Hepatocyte (in vitro differentiated cells): ENCODE results near the gene RNF130. TPM values are rescaled to one million over a fixed set of nuclear protein-coding genes. Genes with fewer than 3 reads are reported as not detected.

Source experiments
- DNase-seq: peaks from one replicate; pipeline ENCODE4 v3.0.0-alpha.2; 2016; ENCODE audit warnings: low spot score
- H2AFZ ChIP-seq: fragments of 200-600 bp; sonication (generic); 2 replicates; pipeline ENCODE4 v1.6.0; 2016; ENCODE audit warnings: antibody characterized with exemption, mild to moderate bottlenecking
- H3K27ac ChIP-seq: fragments of 200-600 bp; sonication (generic); 2 replicates; pipeline ENCODE4 v1.5.1; 2016; ENCODE audit warnings: mild to moderate bottlenecking
- H3K27me3 ChIP-seq: fragments of 200-600 bp; sonication (generic); 2 replicates; pipeline ENCODE4 v1.6.1; 2016
- H3K36me3 ChIP-seq: fragments of 200-600 bp; sonication (generic); replicated peaks from 2 replicates; pipeline ENCODE4 v1.5.1; 2016; ENCODE audit warnings: low read depth; ENCODE audit not compliant: insufficient read depth
- H3K4me1 ChIP-seq: fragments of 200-600 bp; sonication (generic); 2 replicates; pipeline ENCODE4 v1.5.1; 2016; ENCODE audit warnings: mild to moderate bottlenecking, moderate library complexity; ENCODE audit not compliant: insufficient read depth
- H3K4me2 ChIP-seq: fragments of 200-600 bp; sonication (generic); 2 replicates; pipeline ENCODE4 v1.6.0; 2016
- H3K4me3 ChIP-seq: fragments of 200-600 bp; sonication (generic); 2 replicates; pipeline ENCODE4 v1.5.1; 2016; ENCODE audit warnings: mild to moderate bottlenecking
- H3K79me2 ChIP-seq: fragments of 200-600 bp; sonication (generic); 2 replicates; pipeline ENCODE4 v1.6.0; 2017; ENCODE audit warnings: mild to moderate bottlenecking
- H3K9me2 ChIP-seq: fragments of 200-600 bp; sonication (generic); replicated peaks from 2 replicates; pipeline ENCODE4 v1.6.0; 2017; ENCODE audit warnings: mild to moderate bottlenecking; ENCODE audit not compliant: insufficient read depth
- H3K9me3 ChIP-seq: fragments of 200-600 bp; sonication (generic); 2 replicates; pipeline ENCODE4 v1.5.1; 2016; ENCODE audit warnings: low read depth, mild to moderate bottlenecking
- H4K20me1 ChIP-seq: fragments of 200-600 bp; sonication (generic); 2 replicates; pipeline ENCODE4 v1.6.0; 2016; ENCODE audit warnings: mild to moderate bottlenecking; ENCODE audit not compliant: insufficient read depth, poor library complexity, severe bottlenecking
- EZH2 ChIP-seq: fragments of 200-600 bp; sonication (generic); IDR thresholded peaks from 2 replicates; pipeline ENCODE4 v1.6.1; 2016; ENCODE audit warnings: antibody characterized with exemption, mild to moderate bottlenecking, borderline replicate concordance
- EZH2phosphoT487 ChIP-seq: fragments of 200-600 bp; sonication (generic); IDR thresholded peaks from one replicate; pipeline ENCODE4 v1.6.1; 2018; ENCODE audit warnings: antibody characterized with exemption, mild to moderate bottlenecking, low read depth, moderate library complexity; ENCODE audit not compliant: unreplicated experiment, severe bottlenecking
- WGBS: methylation state at CpG from one replicate; pipeline ENCODE4 v1.1.6; 2016; ENCODE audit warnings: low lambda C conversion rate; ENCODE audit errors: missing lambda C conversion rate; 5-methylcytosine and 5-hydroxymethylcytosine counted together
- polyA plus RNA-seq: library from polyadenylated mRNA; unstranded; fragments of >200 nt; fragmentation: Nextera tagmentation; extraction: Ambion mirVana; gene quantifications from 2 replicates; pipeline ENCODE4 v1.2.1, GENCODE V29; 2016
- total RNA-seq: library from RNA; depleted of rRNA; stranded (reverse); fragments of >200 nt; gene quantifications from 2 replicates; pipeline ENCODE4 v1.2.3, GENCODE V29; 2014
- TF ChIP-seq, protein P1 (sequence below): fragments of 200-600 bp; sonication (generic); IDR thresholded peaks from 2 replicates; pipeline ENCODE4 v1.5.1; 2016; ENCODE audit warnings: antibody characterized with exemption, mild to moderate bottlenecking; ENCODE audit not compliant: poor library complexity

RNF130 gene
- total and polyA plus RNA-seq, 2 experiments from 2014 or later = 42.4 to 64.9 TPM

DNA sequence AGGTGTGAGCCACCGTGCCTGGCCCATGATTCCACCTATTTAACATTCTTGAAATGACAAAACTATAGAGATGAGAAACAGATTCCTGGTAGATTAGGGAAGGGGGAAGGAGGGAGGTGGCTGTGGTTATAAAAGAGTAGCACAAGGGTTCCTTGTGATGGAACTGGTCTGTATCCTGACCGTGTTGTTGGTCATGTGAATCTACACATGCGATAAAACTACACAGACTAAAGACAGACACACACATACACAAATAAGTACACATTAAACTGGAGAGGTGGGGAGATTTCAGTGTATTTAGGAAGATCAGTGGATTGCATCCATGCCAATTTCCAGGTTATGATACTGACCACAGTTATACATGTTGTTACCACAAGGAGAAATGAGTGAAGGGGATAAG is 60.9 kb downstream of the RNF130 start:
- H3K9me2 ChIP-seq = no peaks in the 10 kb centered on the region
- no peak overlapping the region for H3K27ac ChIP-seq
- TF ChIP-seq EZH2 (no peak), EZH2phosphoT487 (no peak)
- TF ChIP-seq, protein P1, sequence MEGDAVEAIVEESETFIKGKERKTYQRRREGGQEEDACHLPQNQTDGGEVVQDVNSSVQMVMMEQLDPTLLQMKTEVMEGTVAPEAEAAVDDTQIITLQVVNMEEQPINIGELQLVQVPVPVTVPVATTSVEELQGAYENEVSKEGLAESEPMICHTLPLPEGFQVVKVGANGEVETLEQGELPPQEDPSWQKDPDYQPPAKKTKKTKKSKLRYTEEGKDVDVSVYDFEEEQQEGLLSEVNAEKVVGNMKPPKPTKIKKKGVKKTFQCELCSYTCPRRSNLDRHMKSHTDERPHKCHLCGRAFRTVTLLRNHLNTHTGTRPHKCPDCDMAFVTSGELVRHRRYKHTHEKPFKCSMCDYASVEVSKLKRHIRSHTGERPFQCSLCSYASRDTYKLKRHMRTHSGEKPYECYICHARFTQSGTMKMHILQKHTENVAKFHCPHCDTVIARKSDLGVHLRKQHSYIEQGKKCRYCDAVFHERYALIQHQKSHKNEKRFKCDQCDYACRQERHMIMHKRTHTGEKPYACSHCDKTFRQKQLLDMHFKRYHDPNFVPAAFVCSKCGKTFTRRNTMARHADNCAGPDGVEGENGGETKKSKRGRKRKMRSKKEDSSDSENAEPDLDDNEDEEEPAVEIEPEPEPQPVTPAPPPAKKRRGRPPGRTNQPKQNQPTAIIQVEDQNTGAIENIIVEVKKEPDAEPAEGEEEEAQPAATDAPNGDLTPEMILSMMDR = no peak
- H3K4me1 ChIP-seq = peaks cover 3% of the 10 kb centered on the region
- H3K9me3 ChIP-seq = no peaks in the 10 kb centered on the region
- H4K20me1 ChIP-seq = no peaks in the 10 kb centered on the region
- H3K4me2 ChIP-seq = no peak overlapping the region
- no peaks in the 10 kb centered on the region for H3K27me3 ChIP-seq
- H2AFZ ChIP-seq = no peak overlapping the region
- no peak for DNase-seq
- 87% methylated on average over 3 of the region's 3 CpGs for WGBS
- no peak overlapping the region for H3K4me3 ChIP-seq
- H3K36me3 ChIP-seq = no peaks in the 10 kb centered on the region
- H3K79me2 ChIP-seq = no peaks in the 10 kb centered on the region

DNA sequence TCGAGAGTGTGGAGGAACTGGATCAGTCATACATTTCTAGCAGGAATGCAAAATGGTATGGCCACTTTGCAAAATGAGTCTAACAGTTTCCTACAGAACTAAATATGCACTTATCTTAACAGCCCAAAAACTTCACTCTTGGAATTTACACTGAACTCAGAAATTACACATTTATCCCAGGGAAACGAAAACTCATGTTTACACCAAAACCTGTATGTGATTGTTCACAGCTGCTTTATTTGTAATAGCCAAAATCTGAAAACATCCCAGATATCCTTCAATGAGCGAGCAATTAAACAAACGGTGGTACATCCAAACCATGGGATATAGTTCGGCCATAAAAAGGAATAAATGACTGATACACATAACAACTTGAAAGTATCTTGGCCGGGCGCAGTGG is 62.0 kb downstream of the RNF130 start:
- WGBS = 85% methylated on average over 7 of the region's 7 CpGs
- DNase-seq = no peak
- no peak overlapping the region for H3K27ac ChIP-seq

DNA sequence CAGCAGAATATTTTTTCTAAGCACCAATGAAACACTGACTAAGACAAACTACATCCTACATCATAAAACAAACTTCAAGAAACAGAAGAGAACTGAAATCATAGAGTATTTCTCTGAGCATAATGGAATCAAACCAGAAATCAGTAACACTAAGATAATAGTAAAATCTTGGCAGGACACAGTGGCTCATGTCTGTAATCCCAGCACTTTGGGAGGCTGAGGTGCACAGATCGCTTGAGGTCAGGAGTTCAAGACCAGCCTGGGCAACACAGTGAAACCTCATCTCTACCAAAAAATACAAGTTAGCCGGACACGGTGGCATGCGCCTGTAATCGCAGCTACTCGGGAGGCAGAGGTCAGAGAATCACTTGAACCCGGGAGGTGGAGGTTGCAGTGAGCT is 63.1 kb downstream of the RNF130 start:
- H2AFZ ChIP-seq = no peak overlapping the region
- no peaks in the 10 kb centered on the region for H3K9me3 ChIP-seq
- H4K20me1 ChIP-seq = no peaks in the 10 kb centered on the region
- TF ChIP-seq, protein P1 = no peak
- TF ChIP-seq EZH2phosphoT487 = no peak
- no peak for TF ChIP-seq EZH2
- no peaks in the 10 kb centered on the region for H3K79me2 ChIP-seq
- DNase-seq = no peak
- no peak overlapping the region for H3K27ac ChIP-seq
- no peak overlapping the region for H3K4me3 ChIP-seq
- 93% methylated on average over 7 of the region's 7 CpGs for WGBS
- no peak overlapping the region for H3K4me2 ChIP-seq
- peaks cover 3% of the 10 kb centered on the region for H3K4me1 ChIP-seq
- no peaks in the 10 kb centered on the region for H3K27me3 ChIP-seq
- H3K36me3 ChIP-seq = no peaks in the 10 kb centered on the region
- H3K9me2 ChIP-seq = no peaks in the 10 kb centered on the region

More for the DNA sequence above, 62.0 kb downstream of the RNF130 start:
- Histone ChIP-seq H4K20me1 (no peaks in the 10 kb centered on the region), H3K27me3 (no peaks in the 10 kb centered on the region), H3K36me3 (no peaks in the 10 kb centered on the region), H2AFZ (no peak overlapping the region), H3K4me3 (no peak overlapping the region), H3K9me2 (no peaks in the 10 kb centered on the region), H3K4me1 (peaks cover 3% of the 10 kb centered on the region), H3K9me3 (no peaks in the 10 kb centered on the region), H3K79me2 (no peaks in the 10 kb centered on the region), H3K4me2 (no peak overlapping the region)
- TF ChIP-seq, protein P1 = no peak
- no peak for TF ChIP-seq EZH2phosphoT487
- TF ChIP-seq EZH2 = no peak

DNA sequence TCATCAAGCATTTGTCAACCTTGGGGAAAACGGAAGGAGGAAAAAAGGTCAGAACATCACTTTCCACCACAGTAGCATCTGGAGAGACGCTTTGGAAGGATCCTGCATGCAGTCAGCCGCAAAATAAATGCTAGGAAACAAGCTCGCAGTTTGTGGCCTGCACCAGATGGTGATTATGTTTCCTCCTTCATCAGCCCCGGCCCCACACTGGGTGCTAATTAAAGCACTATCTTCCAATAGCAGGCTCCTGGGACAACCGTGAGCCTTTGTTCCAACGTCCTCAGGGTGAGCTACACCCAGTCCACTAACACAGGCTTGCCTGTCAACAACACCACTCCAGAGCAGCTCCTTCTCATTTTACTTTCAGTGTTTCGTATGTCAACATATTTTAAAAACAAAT is 64.0 kb downstream of the RNF130 start:
- H3K9me2 ChIP-seq = no peaks in the 10 kb centered on the region
- no peak overlapping the region for H3K4me3 ChIP-seq
- no peaks in the 10 kb centered on the region for H3K9me3 ChIP-seq
- DNase-seq = no peak
- H3K36me3 ChIP-seq = no peaks in the 10 kb centered on the region
- no peaks in the 10 kb centered on the region for H4K20me1 ChIP-seq
- H3K4me2 ChIP-seq = no peak overlapping the region
- TF ChIP-seq EZH2phosphoT487 = no peak
- TF ChIP-seq, protein P1 = no peak
- no peak for TF ChIP-seq EZH2
- no peaks in the 10 kb centered on the region for H3K27me3 ChIP-seq
- no peak overlapping the region for H3K27ac ChIP-seq
- H2AFZ ChIP-seq = no peak overlapping the region
- peaks cover 3% of the 10 kb centered on the region for H3K4me1 ChIP-seq
- 65% methylated on average over 8 of the region's 8 CpGs for WGBS
- H3K79me2 ChIP-seq = no peaks in the 10 kb centered on the region
